ENCODE results near the gene KCNH1. TPM values are rescaled to one million over a fixed set of nuclear protein-coding genes. Genes with fewer than 3 reads are reported as not detected.

KCNH1 gene
- total and polyA plus RNA-seq, 10 donors, result not detected

DNA sequence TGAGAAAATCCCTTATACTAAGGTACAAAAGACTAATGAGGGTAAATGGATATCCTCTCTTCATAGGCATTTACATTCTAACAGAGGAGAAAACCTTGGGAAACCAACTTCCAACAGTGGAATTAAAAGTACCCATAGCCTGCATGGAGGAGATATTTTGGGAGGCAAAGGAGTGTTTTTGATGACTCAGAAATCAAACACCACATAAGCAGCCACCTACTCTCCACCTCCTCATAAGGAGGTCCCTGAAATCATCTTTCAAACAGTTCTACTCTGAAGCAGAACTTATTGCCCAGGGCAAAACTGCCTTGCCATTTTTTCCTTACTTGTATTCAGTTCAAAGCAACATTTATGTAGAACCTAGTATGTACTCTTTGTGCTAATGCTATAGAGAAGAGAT is 211.3 kb downstream of the KCNH1 start:
- H3K9me3 ChIP-seq, result peaks cover 0 to 33% (median 13%) of the 10 kb centered on the region in 8 donors
- TF ChIP-seq, protein P1, sequence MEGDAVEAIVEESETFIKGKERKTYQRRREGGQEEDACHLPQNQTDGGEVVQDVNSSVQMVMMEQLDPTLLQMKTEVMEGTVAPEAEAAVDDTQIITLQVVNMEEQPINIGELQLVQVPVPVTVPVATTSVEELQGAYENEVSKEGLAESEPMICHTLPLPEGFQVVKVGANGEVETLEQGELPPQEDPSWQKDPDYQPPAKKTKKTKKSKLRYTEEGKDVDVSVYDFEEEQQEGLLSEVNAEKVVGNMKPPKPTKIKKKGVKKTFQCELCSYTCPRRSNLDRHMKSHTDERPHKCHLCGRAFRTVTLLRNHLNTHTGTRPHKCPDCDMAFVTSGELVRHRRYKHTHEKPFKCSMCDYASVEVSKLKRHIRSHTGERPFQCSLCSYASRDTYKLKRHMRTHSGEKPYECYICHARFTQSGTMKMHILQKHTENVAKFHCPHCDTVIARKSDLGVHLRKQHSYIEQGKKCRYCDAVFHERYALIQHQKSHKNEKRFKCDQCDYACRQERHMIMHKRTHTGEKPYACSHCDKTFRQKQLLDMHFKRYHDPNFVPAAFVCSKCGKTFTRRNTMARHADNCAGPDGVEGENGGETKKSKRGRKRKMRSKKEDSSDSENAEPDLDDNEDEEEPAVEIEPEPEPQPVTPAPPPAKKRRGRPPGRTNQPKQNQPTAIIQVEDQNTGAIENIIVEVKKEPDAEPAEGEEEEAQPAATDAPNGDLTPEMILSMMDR (IDR thresholded peaks at IDR 0.05 in 8 of 11, conservative IDR thresholded peaks at IDR 0.05 in 3 of 11), result no peak
- TF ChIP-seq POLR2A (IDR thresholded peaks at IDR 0.05), result no peak
- no peak for TF ChIP-seq POLR2AphosphoS5 (IDR thresholded peaks at IDR 0.05)
- H3K36me3 ChIP-seq, result no peaks in the 10 kb centered on the region
- no peak for DNase-seq
- H3K27me3 ChIP-seq (replicated peaks in 1 of 7), result peaks cover 0 to 1% (median 0%) of the 10 kb centered on the region in 7 donors
- intact Hi-C loops (cut with DNase I; ENCODE audit: low total_unique reads), result no loop called here
- no peak overlapping the region for H3K27ac ChIP-seq
- no peak overlapping the region for H3K4me3 ChIP-seq
- H3K4me1 ChIP-seq, result no peaks in the 10 kb centered on the region

GRCh38 chr1:210920716-210921694 is 212.9 kb downstream of the KCNH1 start:
- WGBS, 5 donors, result 69 to 79% (median 77%) methylated on average over 5 of the region's 5 CpGs
- DNase-seq, result no peak
- H3K9me3 ChIP-seq, result peaks cover 0 to 16% (median 0%) of the 10 kb centered on the region in 8 donors
- peaks cover 0 to 4% (median 0%) of the 10 kb centered on the region in 7 donors for H3K27me3 ChIP-seq (replicated peaks in 1 of 7)
- no peak overlapping the region for H3K4me3 ChIP-seq
- TF ChIP-seq, protein P1 (IDR thresholded peaks at IDR 0.05 in 8 of 11, conservative IDR thresholded peaks at IDR 0.05 in 3 of 11), result no peak
- TF ChIP-seq POLR2A (IDR thresholded peaks at IDR 0.05) (no peak), POLR2AphosphoS5 (IDR thresholded peaks at IDR 0.05) (no peak)
- no peak overlapping the region for H3K27ac ChIP-seq
- H3K36me3 ChIP-seq, result no peaks in the 10 kb centered on the region
- intact Hi-C loops (cut with DNase I; ENCODE audit: low total_unique reads), result no loop called here
- H3K4me1 ChIP-seq, result no peaks in the 10 kb centered on the region

GRCh38 chr1:210920258-210920657 is 213.7 kb downstream of the KCNH1 start:
- Histone ChIP-seq H3K27ac (no peak overlapping the region), H3K4me3 (no peak overlapping the region), H3K36me3 (no peaks in the 10 kb centered on the region), H3K9me3 (peaks cover 0 to 9% (median 0%) of the 10 kb centered on the region in 8 donors), H3K27me3 (replicated peaks in 1 of 7) (peaks cover 0 to 4% (median 0%) of the 10 kb centered on the region in 7 donors), H3K4me1 (no peaks in the 10 kb centered on the region)
- no peak for DNase-seq
- TF ChIP-seq, protein P1 (IDR thresholded peaks at IDR 0.05 in 8 of 11, conservative IDR thresholded peaks at IDR 0.05 in 3 of 11), result no peak
- TF ChIP-seq POLR2AphosphoS5 (IDR thresholded peaks at IDR 0.05) (no peak), POLR2A (IDR thresholded peaks at IDR 0.05) (no peak)
- intact Hi-C loops (cut with DNase I; ENCODE audit: low total_unique reads), result no loop called here

GRCh38 chr1:210918893-210919292 is 215.1 kb downstream of the KCNH1 start:
- no peaks in the 10 kb centered on the region for H3K4me1 ChIP-seq
- H3K36me3 ChIP-seq, result no peaks in the 10 kb centered on the region
- DNase-seq, result no peak
- H3K27ac ChIP-seq, result no peak overlapping the region
- peaks cover 0 to 4% (median 0%) of the 10 kb centered on the region in 7 donors for H3K27me3 ChIP-seq (replicated peaks in 1 of 7)
- intact Hi-C loops (cut with DNase I; ENCODE audit: low total_unique reads), result no loop called here
- 41 to 92% (median 78%) methylated on average over 1 of the region's 1 CpG for WGBS, 5 donors
- H3K9me3 ChIP-seq, result no peaks in the 10 kb centered on the region
- TF ChIP-seq POLR2A (IDR thresholded peaks at IDR 0.05), result no peak
- TF ChIP-seq POLR2AphosphoS5 (IDR thresholded peaks at IDR 0.05), result no peak
- TF ChIP-seq, protein P1 (IDR thresholded peaks at IDR 0.05 in 8 of 11, conservative IDR thresholded peaks at IDR 0.05 in 3 of 11), result no peak
- no peak overlapping the region for H3K4me3 ChIP-seq
